GM20431 (cell line): ENCODE measurements around the gene OR2A42.
"Not testable (repeated sequence)": the region's sequence is repeated elsewhere in the genome, so short reads cannot be mapped to it uniquely, and the experiment has no call there.

Source experiments
- in situ Hi-C: fragments of 300-500 bp; cut with MseI, MboI; formaldehyde crosslinking; loops from one replicate; pipeline ENCODE4 v1.15.0; 2020; ENCODE audit warnings: low sequenced_read_pairs; ENCODE audit not compliant: unreplicated experiment

The OR2A42 gene

DNA sequence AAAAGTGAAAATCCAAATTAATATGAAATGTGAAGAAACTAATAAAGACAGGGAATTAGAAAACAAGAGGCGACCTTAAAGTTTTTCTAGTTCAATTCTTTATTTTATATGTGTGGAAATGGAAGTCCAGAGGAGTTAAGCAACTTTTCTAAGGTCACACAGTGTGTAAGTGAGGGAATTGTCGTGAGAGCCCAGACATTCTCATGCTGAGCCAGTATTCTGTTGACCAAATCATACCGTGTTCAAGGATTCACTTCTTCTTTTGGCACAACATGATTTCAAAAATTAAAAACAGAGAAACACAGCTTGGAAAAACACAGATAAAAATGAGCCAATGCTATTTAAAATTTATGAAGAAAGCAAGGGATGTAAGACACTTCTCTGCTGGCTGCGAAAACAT is 12.5 kb downstream of the OR2A42 start:
- in situ Hi-C loops: not testable (repeated sequence)

- in situ Hi-C loops: not testable (repeated sequence)
These were observed 15.7 kb downstream of the OR2A42 start for GRCh38 chr7:144223675-144224074.

DNA sequence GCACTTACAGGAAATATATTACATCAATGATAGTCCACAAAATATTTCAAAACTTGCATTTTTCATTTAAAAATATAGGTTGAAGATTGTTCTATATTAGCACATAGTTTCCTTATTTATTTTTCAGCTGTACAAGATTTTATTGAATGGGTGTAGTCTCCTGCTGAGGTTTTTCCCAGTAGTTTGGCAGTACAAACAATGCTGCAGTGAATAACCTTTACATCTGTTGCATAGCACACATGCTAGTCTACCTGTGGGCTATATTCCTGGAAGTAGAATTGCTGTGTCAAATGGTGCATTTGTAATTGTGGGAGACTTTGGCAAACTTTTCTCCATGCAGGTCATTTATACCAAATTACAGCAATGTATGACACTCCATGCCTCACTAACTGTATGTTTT is 18.9 kb downstream of the OR2A42 start:
- in situ Hi-C loops: not testable (repeated sequence)

DNA sequence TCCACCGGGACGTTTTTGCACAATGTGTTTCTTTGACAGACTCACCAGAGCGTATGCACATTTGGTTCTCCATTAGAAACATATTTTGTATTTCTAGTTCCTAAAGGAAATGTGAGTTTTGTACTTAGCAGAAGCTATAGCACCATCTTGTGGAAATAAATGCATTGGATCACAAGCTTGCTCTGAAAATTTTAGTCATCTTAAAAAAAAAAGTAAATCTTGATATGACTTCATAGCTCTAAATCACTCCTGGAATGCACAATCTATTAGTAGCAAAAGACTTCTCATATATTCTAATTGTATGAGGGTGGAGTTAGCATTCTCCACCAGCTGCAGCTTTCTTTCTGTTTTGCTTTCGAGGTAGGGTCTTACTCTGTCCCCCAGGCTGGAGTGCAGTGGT is 20.3 kb downstream of the OR2A42 start:
- in situ Hi-C loops: not testable (repeated sequence)

- in situ Hi-C loops: not testable (repeated sequence)
These were observed 20.8 kb downstream of the OR2A42 start for GRCh38 chr7:144218581-144218980.

- in situ Hi-C loops: not testable (repeated sequence)
These were observed 22.2 kb downstream of the OR2A42 start for GRCh38 chr7:144217200-144217599.

- in situ Hi-C loops: not testable (repeated sequence)
These were observed 34.1 kb downstream of the OR2A42 start for GRCh38 chr7:144205306-144205705.

DNA sequence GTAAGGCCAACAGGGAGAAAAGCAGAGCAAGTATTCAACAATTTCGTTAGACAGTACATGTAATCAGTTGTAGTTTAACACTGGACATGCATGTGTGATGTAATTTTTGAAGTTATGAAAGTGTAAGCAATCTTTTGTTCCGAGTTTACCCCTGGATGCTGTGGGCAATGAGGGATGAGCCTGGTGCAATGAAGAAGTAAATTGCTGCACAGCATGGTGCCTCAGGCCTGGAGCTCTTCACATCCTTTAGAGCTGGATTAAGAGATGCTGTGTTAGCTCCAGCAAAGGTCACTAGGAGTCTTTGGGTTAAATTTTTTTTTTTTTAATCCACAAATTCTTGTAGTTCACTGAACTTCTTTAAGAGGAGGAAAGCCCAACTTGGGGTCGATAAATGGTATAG is 36.3 kb downstream of the OR2A42 start:
- in situ Hi-C loops: not testable (repeated sequence)

DNA sequence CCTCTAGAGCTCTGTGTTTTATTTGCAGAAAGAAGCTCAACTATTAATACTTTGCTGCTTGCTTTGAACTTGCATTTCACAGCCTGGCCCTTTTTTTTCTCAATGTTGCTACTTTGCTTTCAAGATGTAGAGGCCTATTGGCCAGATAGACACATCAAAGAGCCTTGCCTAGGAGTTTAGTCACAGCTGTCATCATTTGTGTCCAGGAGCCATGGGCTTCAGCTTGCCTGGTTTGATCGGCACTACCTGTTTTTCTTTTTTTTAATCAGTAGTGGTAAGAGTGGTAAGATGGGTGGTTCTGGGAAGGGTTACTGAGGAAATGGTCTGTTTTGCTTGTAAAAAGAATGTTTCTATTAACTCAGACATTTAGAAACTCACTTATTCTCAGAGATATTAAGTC is 37.4 kb downstream of the OR2A42 start:
- in situ Hi-C loops: not testable (repeated sequence)

GRCh38 chr7:144198934-144199333 is 40.5 kb downstream of the OR2A42 start:
- in situ Hi-C loops: not testable (repeated sequence)

- in situ Hi-C loops: not testable (repeated sequence)
These were observed 44.1 kb downstream of the OR2A42 start, which contains the start of gene ARHGEF35 for GRCh38 chr7:144195212-144195872. Gene ARHGEF35 (minus strand): TSS chr7:144195833. CDS start chr7:144188383, 7,450 bp downstream.

DNA sequence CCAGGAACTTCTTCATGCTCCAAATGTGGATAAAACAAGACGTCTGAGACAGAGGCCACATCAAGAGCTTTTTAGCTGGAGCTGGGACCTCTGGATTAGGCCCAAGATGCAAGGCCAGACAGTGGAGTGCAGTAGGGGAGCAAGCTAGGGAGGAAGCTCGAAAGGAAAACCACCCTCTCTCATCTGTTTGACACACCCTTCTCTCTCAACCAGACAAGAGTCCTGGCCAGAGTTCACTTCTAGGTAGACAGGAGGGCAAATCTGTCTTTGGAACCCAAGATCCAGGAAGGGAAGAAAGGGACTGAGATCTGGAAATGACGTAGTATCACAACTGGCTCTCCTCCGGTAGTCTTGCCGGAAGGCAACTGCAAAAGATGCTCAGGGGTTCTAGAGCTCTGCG is 45.0 kb downstream of the OR2A42 start:
- in situ Hi-C loops: not testable (repeated sequence)

GRCh38 chr7:144193782-144194181 is 45.6 kb downstream of the OR2A42 start:
- in situ Hi-C loops: not testable (repeated sequence)

GRCh38 chr7:144188578-144189171 is 50.7 kb downstream of the OR2A42 start:
- in situ Hi-C loops: not testable (repeated sequence)

DNA sequence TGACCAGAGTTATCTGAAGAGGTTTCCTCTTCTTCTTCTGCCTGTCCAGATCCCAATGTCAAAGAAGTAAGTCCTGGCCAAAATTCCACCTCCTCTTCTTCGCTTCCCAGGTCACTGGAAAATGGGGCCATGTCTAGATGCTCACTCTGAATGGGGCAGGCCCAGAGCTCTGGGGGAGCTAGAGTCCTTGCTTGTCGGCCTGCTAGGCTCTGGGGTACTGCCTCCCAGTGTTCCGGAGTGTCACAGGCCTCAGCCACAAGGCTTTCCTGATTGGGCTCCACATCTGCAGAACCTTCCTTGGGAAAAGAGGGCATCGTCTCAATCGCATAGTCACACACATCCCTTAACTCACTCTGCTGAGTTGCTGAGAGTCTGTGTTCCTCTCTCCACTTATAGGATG is 51.6 kb downstream of the OR2A42 start:
- in situ Hi-C loops: not testable (repeated sequence)

- in situ Hi-C loops: not testable (repeated sequence)
These were observed 56.2 kb downstream of the OR2A42 start, which contains the start of gene CTAGE4 for GRCh38 chr7:144183166-144183565. Gene CTAGE4 (plus strand): TSS chr7:144183466. CDS start chr7:144183504, 38 bp downstream.

GRCh38 chr7:144179165-144179479 is 60.3 kb downstream of the OR2A42 start:
- in situ Hi-C loops: not testable (repeated sequence)

DNA sequence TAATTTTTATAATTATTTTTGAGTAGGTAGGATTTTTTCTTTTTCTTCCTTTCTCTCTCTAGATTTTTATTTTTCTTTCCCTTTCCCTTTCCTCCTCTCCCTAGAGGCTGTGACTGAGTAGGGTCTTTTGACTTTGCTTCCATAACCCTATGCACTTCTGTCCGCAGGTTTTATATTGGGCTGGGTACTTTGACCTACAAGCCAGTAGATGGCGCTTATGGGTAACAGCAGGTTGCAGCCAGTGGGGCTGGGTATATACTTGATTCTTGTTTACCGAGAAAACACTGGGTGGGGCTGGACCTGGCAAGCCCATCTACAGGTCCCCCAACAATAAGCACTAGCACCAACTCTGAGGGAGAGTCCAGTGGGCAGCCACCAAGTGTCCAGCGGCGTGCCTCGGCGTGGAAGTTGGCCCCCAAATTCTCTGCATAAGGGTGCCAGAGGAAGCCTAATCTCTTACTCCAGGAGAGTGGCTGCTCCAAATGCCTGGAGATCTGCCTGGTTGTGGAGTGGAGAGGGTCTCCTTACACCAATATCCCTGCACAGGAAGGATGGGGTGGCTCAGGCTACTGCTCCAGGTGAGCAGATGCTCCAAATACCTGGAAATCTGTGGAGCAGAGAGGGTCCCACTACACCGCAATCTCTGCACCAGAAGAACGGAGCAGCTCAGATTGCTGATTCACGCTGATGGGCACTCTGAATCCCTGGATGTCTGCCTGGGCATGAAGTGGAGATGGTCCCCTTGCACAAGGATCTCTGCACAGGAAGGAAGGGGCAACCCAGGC is 60.8 kb downstream of the OR2A42 start:
- in situ Hi-C loops: not testable (repeated sequence)
